H7 (cell line): ENCODE data around the gene HECW1. TPM values are rescaled to one million over a fixed set of nuclear protein-coding genes. Genes with fewer than 3 reads are reported as not detected.
"Not testable (repeated sequence)": the region's sequence is repeated elsewhere in the genome, so short reads cannot be mapped to it uniquely, and the experiment has no call there.

Experiments used
- DNase-seq: peaks from one replicate; pipeline ENCODE4 v3.0.0; 2012
- H3K27me3 ChIP-seq: 2 replicates; pipeline ENCODE4 v1.6.0; 2011; ENCODE audit warnings: mild to moderate bottlenecking, low read length; ENCODE audit not compliant: control insufficient read depth, insufficient read depth
- H3K36me3 ChIP-seq: replicated peaks from 2 replicates; pipeline ENCODE4 v1.5.1; 2011; ENCODE audit warnings: low read length; ENCODE audit not compliant: control insufficient read depth, insufficient read depth
- H3K4me3 ChIP-seq: 2 replicates; pipeline ENCODE4 v1.5.1; 2011; ENCODE audit warnings: low read depth, mild to moderate bottlenecking, control low read depth, low read length, moderate library complexity; ENCODE audit not compliant: insufficient read depth
- total RNA-seq: library from RNA; depleted of rRNA; stranded (reverse); fragments of >200 nt; shearing (Covaris generic); gene quantifications from 2 replicates; pipeline ENCODE4 v1.2.3, GENCODE V29; 2014

HECW1 gene
- total RNA-seq, 1 experiment from 2014 or later = 4.3 TPM

DNA sequence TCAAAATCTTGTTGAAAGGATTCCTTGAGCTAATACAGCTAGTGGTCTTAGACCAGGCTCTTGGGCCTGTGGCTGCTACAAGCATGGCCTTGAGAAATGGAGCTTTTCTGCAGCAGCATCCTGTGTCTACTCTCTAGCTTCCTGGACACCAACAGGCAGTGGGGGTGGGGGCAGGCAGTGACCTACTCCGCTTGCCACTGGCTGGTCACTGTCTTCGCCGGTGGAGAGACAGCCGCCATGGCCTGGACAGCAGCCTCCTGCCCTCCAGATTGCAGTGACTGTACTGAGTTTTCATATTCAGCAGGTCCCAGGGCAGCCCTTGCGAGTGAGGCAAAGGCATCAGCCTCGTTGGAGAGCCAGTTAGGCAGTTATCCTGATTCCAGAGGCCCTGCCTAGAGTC lies 204.6 kb downstream of the HECW1 start:
- Histone ChIP-seq H3K36me3 (no peaks in the 10 kb centered on the region), H3K27me3 (no peaks in the 10 kb centered on the region), H3K4me3 (no peak overlapping the region)
- no peak for DNase-seq

- Histone ChIP-seq H3K4me3 (no peak overlapping the region), H3K27me3 (no peaks in the 10 kb centered on the region), H3K36me3 (no peaks in the 10 kb centered on the region)
- no peak for DNase-seq
These were observed 205.8 kb downstream of the HECW1 start for GRCh38 chr7:43318188-43318770.

DNA sequence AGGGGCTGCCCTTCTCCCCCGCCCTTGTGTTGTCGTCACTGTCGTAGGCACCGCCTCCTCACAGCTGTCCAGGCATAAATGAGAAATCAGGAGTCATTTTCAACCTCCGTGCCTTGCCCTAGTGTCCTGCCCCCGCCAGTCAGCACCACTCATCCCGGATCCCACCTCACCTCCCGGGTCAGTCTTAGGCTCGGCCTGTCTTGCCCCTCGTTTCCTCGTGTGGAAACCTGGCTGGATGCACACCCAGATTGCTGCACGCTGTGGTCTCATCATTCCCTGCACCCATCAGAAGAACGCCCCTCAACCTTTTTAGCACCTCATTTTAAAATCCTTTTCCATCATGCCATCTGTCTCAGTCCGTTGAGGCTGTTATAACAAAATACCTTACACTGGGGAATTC lies 213.1 kb downstream of the HECW1 start:
- no peak for DNase-seq
- H3K36me3 ChIP-seq = no peaks in the 10 kb centered on the region
- no peak overlapping the region for H3K4me3 ChIP-seq
- no peaks in the 10 kb centered on the region for H3K27me3 ChIP-seq

GRCh38 chr7:43328336-43328735 lies 215.9 kb downstream of the HECW1 start:
- no peak for DNase-seq

DNA sequence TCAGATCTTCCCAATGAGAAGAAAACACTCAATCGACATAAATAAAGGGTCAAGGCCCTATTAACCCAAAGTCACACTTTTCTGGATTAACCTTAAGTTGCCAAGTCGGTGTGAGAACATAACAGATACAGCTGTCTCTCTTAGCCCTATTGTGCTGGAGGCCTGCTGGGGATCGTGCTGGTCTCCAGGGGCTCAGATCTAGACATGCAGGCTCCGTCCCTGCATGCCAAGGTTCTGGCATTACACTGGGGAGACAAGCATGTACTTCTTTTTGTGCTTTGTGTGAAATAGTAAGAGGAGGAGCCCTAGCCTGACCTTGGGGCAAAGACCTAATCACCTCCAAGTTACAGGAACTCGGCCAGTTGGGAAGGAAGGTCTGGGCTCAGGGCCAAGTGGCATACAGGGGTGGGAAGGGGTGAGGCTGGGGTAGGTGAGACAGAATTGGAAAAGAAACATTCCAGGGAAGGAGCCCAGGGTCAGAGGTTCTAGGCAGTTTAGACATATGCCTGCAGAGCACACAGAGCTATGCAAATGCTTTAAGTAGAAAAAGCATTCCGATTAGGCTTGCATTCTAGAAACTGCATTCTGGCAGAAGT lies 216.4 kb downstream of the HECW1 start:
- Histone ChIP-seq H3K36me3 (no peaks in the 10 kb centered on the region), H3K4me3 (no peak overlapping the region), H3K27me3 (no peaks in the 10 kb centered on the region)
- no peak for DNase-seq

More at GRCh38 chr7:43328336-43328735, 215.9 kb downstream of the HECW1 start:
- no peaks in the 10 kb centered on the region for H3K27me3 ChIP-seq
- H3K4me3 ChIP-seq = no peak overlapping the region
- H3K36me3 ChIP-seq = no peaks in the 10 kb centered on the region

DNA sequence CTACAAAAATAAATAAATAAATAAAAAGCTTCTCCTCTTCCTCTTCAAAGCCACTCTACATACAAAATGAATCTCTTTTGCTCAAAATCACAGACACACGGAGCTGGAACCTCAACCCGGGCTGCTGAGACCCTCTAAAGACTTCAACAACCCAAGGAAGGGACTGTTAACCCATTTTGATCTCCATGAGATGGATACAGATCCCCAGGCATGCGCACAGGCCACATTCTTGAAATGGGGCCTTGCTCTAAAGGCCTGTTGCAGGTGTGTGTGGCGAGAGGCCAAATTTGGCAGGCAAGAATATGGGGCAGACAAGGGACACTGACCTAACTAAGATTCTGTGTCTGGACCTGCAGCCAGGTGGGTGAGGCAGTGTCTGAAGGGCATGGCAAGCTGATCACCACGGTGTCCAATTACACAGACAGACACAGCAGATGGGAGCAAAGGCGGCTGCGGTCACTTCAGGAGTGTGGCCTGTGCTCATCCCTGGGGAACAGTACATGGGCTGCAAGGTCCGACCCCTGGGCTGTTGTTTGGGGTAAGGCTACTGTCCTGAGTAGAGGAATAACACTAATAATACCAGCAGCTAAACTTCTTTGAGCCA lies 219.8 kb downstream of the HECW1 start:
- H3K36me3 ChIP-seq = no peaks in the 10 kb centered on the region
- H3K27me3 ChIP-seq = no peaks in the 10 kb centered on the region
- DNase-seq = no peak
- no peak overlapping the region for H3K4me3 ChIP-seq

DNA sequence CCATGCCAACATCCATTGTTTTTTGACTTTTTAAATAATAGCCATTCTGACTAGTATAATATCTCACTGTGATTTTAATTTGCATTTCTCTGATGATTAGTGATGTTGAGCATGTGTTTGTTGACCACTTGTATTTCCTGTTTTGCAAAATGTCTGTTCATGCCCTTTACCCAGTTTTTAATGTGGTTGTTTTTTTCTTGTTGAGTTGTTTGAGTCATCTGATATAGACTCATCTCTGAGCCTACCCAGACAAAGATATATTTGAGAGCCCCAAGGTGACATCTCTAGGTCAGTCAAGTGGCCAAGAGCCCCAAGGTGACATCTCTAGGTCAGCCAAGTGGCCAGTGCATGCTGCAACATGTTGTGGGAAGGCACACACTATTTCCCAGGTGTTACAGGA lies 224.7 kb downstream of the HECW1 start:
- Histone ChIP-seq H3K27me3 (no peaks in the 10 kb centered on the region), H3K36me3 (no peaks in the 10 kb centered on the region), H3K4me3 (no peak overlapping the region)
- no peak for DNase-seq

- Histone ChIP-seq H3K27me3 (no peaks in the 10 kb centered on the region), H3K36me3 (no peaks in the 10 kb centered on the region), H3K4me3 (no peak overlapping the region)
- no peak for DNase-seq
These were observed 225.4 kb downstream of the HECW1 start for GRCh38 chr7:43337811-43338210.

- no peaks in the 10 kb centered on the region for H3K27me3 ChIP-seq
- DNase-seq = no peak
- H3K4me3 ChIP-seq = no peak overlapping the region
- H3K36me3 ChIP-seq = no peaks in the 10 kb centered on the region
These were observed 228.7 kb downstream of the HECW1 start for GRCh38 chr7:43341132-43341531.

GRCh38 chr7:43343417-43343816 lies 231.0 kb downstream of the HECW1 start:
- H3K27me3 ChIP-seq, H3K36me3 ChIP-seq, H3K4me3 ChIP-seq, DNase-seq: not testable (repeated sequence)

GRCh38 chr7:43345696-43346095 lies 233.2 kb downstream of the HECW1 start:
- not testable (repeated sequence) for H3K4me3 ChIP-seq, DNase-seq, H3K27me3 ChIP-seq, H3K36me3 ChIP-seq

DNA sequence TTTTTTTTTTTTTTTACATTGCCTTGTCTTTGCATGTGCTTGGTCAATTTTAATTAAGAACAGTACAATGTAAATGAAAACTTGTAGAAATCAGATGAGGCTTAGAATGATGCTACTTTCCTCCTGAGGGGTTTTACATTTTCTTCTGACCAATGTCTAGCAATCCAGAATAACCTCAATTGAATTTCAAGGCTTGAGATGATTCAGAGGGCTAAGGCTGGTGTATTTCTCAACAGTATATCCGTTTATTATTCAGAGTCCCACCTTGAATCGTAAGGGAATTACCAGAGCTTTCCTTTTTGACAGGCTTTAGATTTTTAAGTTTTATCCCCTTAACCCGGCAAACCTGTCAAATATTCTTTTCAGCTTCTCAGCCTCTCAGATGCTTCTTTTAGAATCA lies 239.2 kb downstream of the HECW1 start:
- DNase-seq = no peak
- Histone ChIP-seq H3K27me3 (no peaks in the 10 kb centered on the region), H3K36me3 (no peaks in the 10 kb centered on the region; the same call in 1 of the 2 replicates), H3K4me3 (no peak overlapping the region)

- no peaks in the 10 kb centered on the region; the same call in 1 of the 2 replicates for H3K36me3 ChIP-seq
- DNase-seq = no peak
- H3K27me3 ChIP-seq = no peaks in the 10 kb centered on the region
- H3K4me3 ChIP-seq = no peak overlapping the region
These were observed 241.5 kb downstream of the HECW1 start for GRCh38 chr7:43353902-43354301.

- Histone ChIP-seq H3K27me3 (no peaks in the 10 kb centered on the region), H3K36me3 (no peaks in the 10 kb centered on the region), H3K4me3 (no peak overlapping the region)
- no peak for DNase-seq
These were observed 250.2 kb downstream of the HECW1 start for GRCh38 chr7:43362652-43363034.

DNA sequence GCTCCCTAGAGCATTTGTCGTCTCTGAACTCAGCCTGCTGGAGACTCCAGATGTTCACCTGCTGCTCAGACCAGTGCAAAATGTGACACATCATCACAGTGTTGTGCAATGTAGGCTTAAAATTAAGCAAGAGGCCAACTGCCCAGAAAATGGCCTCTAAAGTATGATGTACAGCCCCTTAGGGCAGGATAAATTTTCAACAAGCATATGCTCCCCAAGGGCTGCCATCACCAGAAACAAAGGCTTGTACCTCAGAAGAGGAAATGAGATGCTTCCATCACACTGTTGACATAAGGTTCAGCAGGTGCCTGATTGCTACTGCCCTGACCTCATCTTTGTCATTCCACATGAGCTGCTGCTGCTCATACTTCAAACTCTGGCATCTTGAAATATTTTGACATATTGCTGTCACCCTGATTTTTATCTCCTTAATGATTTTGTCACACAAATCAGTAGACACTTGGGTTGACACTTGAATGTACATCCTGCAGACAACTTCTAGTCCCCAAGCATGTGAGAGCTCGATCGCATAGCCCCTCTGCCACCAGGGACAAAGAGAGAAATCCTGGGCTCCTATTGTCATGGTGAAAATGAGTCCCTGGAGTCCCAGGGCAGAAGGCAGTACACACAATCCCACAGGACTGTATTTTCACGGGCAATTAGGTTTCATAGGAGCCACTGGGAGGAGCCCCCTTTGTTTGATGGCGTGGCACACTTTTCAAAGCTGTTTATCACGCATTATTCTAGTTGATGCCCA lies 250.8 kb downstream of the HECW1 start:
- DNase-seq = no peak
- Histone ChIP-seq H3K36me3 (no peaks in the 10 kb centered on the region), H3K27me3 (no peaks in the 10 kb centered on the region), H3K4me3 (no peak overlapping the region)
